ENCODE results near the gene GALNT14. TPM values are rescaled to one million over a fixed set of nuclear protein-coding genes. Genes with fewer than 3 reads are reported as not detected.

Gene GALNT14
- total RNA-seq, 1 experiment from 2014 or later, result 2.7 TPM

- Histone ChIP-seq H3T11ph (ENCODE audit: low read length) (no peak overlapping the region), H3K23ac (ENCODE audit: insufficient read length, low read depth, low read length) (no peak overlapping the region), H2BK5ac (ENCODE audit: insufficient read length, low read length) (no peak overlapping the region), H2BK15ac (ENCODE audit: low read depth, low read length) (no peak overlapping the region), H3K79me1 (ENCODE audit: insufficient read depth, low read depth, low read length, poor library complexity, severe bottlenecking) (no peaks in the 10 kb centered on the region), H3K23me2 (ENCODE audit: insufficient read length, low read depth, low read length, poor library complexity, severe bottlenecking) (peaks cover 3% of the 10 kb centered on the region), H3K4ac (ENCODE audit: low read depth, low read length) (no peak overlapping the region), H3K9me3 (ENCODE audit: control insufficient read depth, low read depth, low read length) (no peaks in the 10 kb centered on the region), H2BK12ac (ENCODE audit: insufficient read length, low read depth, low read length) (no peak overlapping the region), H3K4me2 (ENCODE audit: insufficient read depth, insufficient read length, low read length) (no peak overlapping the region), H3K56ac (ENCODE audit: insufficient read length, low read depth, low read length) (no peak overlapping the region), H4K5ac (ENCODE audit: insufficient read length, low read depth, low read length) (no peak overlapping the region), H3K27ac (ENCODE audit: insufficient read length, low read depth, low read length) (no peak overlapping the region), H4K20me1 (ENCODE audit: control insufficient read depth, insufficient read depth, insufficient read length) (no peaks in the 10 kb centered on the region), H3K79me2 (ENCODE audit: insufficient read depth, low read length) (no peaks in the 10 kb centered on the region), H2BK20ac (ENCODE audit: low read depth, low read length, poor library complexity, severe bottlenecking) (no peak overlapping the region), H2BK120ac (ENCODE audit: low read depth, low read length, poor library complexity, severe bottlenecking) (no peak overlapping the region), H2AK5ac (ENCODE audit: insufficient read length, low read length) (no peak overlapping the region), H3K14ac (ENCODE audit: insufficient read depth, low read length) (no peak overlapping the region; the same call in 1 of the 2 replicates), H2AFZ (ENCODE audit: low read length) (no peak overlapping the region), H3K18ac (ENCODE audit: insufficient read length, low read depth, low read length) (no peak overlapping the region), H4K91ac (ENCODE audit: insufficient read length, low read depth, low read length) (no peak overlapping the region), H4K8ac (replicated peaks; ENCODE audit: insufficient read length, low read depth, low read length) (no peak overlapping the region), H3K9ac (ENCODE audit: extremely low read depth, insufficient read length, low read length) (no peak overlapping the region), H3K27me3 (ENCODE audit: insufficient read depth, low read length) (no peaks in the 10 kb centered on the region), H3K4me1 (ENCODE audit: insufficient read depth, low read length) (no peaks in the 10 kb centered on the region)
- no peak for DNase-seq
- TF ChIP-seq CTCF (conservative IDR thresholded peaks at IDR 0.05), result no peak
- no peak overlapping the region for H3K4me3 Mint-ChIP-seq
- no peaks in the 10 kb centered on the region for H3K9me3 Mint-ChIP-seq
- no CpG with 5 or more reads among the region's 19 CpGs for WGBS (ENCODE audit: extremely low coverage, insufficient read length, low lambda C conversion rate)
- peaks cover 2% of the 10 kb centered on the region; the same call in 1 of the 2 replicates for H3K27me3 Mint-ChIP-seq (ENCODE audit: low read depth)
- no peaks in the 10 kb centered on the region for H3K4me1 Mint-ChIP-seq
- no peak overlapping the region for H3K27ac Mint-ChIP-seq
- no peaks in the 10 kb centered on the region for H3K36me3 Mint-ChIP-seq (ENCODE audit: insufficient read depth in 1 of 3, low read depth in 3 of 3)
These were observed 166.8 kb downstream of the GALNT14 start for GRCh38 chr2:30971231-30972025.

Data from H9 (cell line).